HG02943 (cell line): Measurements from ENCODE around the gene RAP1B.

Source experiments
- ATAC-seq: cut with Tn5 transposase; IDR thresholded peaks from one replicate; pipeline ENCODE4 v1.9.1; 2021; ENCODE audit warnings: mild to moderate bottlenecking, low read depth, moderate library complexity; ENCODE audit not compliant: unreplicated experiment

Gene RAP1B

GRCh38 chr12:68610370-68611093 lies at the start of gene RAP1B:
Gene RAP1B (plus strand): TSS chr12:68610899. CDS start chr12:68648725, 37,826 bp downstream.
- peak; percentile 84 for ATAC-seq

GRCh38 chr12:68561830-68562229 lies 48.9 kb upstream of the RAP1B start:
- ATAC-seq = no peak

- ATAC-seq = no peak
Measured at GRCh38 chr12:68564166-68564565, 46.5 kb upstream of the RAP1B start.

- no peak for ATAC-seq
Measured at GRCh38 chr12:68565391-68565903, 45.3 kb upstream of the RAP1B start.

GRCh38 chr12:68568922-68569569 lies 41.7 kb upstream of the RAP1B start:
- no peak for ATAC-seq

- ATAC-seq = no peak
Measured at GRCh38 chr12:68572661-68573060, 38.0 kb upstream of the RAP1B start.

- ATAC-seq = no peak
Measured at GRCh38 chr12:68573406-68573805, 37.3 kb upstream of the RAP1B start.

GRCh38 chr12:68577949-68578348 lies 32.8 kb upstream of the RAP1B start:
- ATAC-seq = no peak

- no peak for ATAC-seq
Measured at GRCh38 chr12:68578765-68579164, 31.9 kb upstream of the RAP1B start.

- ATAC-seq = no peak
Measured at GRCh38 chr12:68579254-68579653, 31.4 kb upstream of the RAP1B start.

GRCh38 chr12:68580911-68581310 lies 29.8 kb upstream of the RAP1B start:
- no peak for ATAC-seq

GRCh38 chr12:68581926-68582325 lies 28.8 kb upstream of the RAP1B start:
- ATAC-seq = no peak

- ATAC-seq = no peak
Measured at GRCh38 chr12:68585966-68586365, 24.7 kb upstream of the RAP1B start.

GRCh38 chr12:68587448-68587873 lies 23.2 kb upstream of the RAP1B start:
- ATAC-seq = peak; percentile 59

- no peak for ATAC-seq
Measured at GRCh38 chr12:68589194-68589593, 21.5 kb upstream of the RAP1B start.

GRCh38 chr12:68591734-68592418 lies 18.8 kb upstream of the RAP1B start:
- no peak for ATAC-seq

- no peak for ATAC-seq
Measured at GRCh38 chr12:68595241-68595640, 15.5 kb upstream of the RAP1B start.

- ATAC-seq = no peak
Measured at GRCh38 chr12:68601767-68602166, 8.9 kb upstream of the RAP1B start.

- ATAC-seq = no peak
Measured at GRCh38 chr12:68602720-68603119, 8.0 kb upstream of the RAP1B start.

GRCh38 chr12:68608191-68608590 lies 2.5 kb upstream of the RAP1B start:
- ATAC-seq = no peak

- ATAC-seq = no peak
Measured at GRCh38 chr12:68609998-68610369, 715 bp upstream of the RAP1B start.
